ENCODE data around the gene DSP. TPM values are rescaled to one million over a fixed set of nuclear protein-coding genes. Genes with fewer than 3 reads are reported as not detected.

DSP gene
- total and polyA plus RNA-seq, 2 of the 13 experiments (the other 11 are each of a cell fraction or from before 2014, with no cell fraction given), result 89.8 to 117 TPM

DNA sequence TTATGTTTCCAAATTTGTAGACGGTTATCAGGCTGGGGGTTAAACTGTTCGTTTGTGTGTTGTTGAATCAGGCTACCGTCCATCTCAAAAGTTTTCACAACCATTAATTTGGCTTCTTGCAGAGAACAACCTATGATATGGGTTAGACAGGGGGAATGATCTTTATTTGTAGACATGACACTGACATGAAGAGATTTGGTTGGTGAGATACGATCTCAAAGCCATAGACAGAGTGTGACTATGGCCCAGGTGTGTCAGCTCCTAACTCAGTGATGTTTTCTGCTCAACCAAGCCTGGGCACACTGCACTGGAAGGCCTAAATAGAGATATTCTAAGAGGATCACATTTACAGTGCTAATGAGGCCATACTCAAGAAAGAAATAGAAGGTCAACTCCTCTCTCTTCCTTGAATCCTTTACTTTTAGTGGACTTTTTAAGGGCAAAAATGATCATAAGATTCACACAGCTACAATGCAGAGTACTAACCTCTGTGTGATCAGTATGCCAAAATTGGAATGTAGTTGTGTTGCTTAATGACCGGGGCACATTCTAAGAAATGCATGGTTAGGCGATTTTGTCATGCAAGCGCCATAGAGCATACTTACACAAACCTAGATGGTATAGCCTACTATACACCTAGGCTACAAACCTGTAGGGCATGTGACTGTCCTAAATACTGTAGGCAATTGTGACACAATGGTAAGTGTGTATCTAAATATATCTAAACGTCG is 30.9 kb downstream of the DSP start:
- Histone ChIP-seq H2AFZ (ENCODE audit: low read length) (no peak overlapping the region), H3K9me3 (ENCODE audit: low read length) (no peaks in the 10 kb centered on the region), H3K27ac (ENCODE audit: extremely low read length, insufficient read depth, low read length) (no peak overlapping the region), H3K4me2 (ENCODE audit: low read depth, low read length) (no peak overlapping the region), H3K4me1 (ENCODE audit: insufficient read depth, low read length) (no peaks in the 10 kb centered on the region), H3K27me3 (ENCODE audit: control insufficient read depth in 1 of 2, insufficient read depth in 2 of 2, low read length in 2 of 2) (no peaks in the 10 kb centered on the region), H3K36me3 (replicated peaks in 1 of 2; ENCODE audit: control insufficient read depth in 1 of 2, insufficient read depth in 2 of 2, low read length in 2 of 2) (peaks cover 58 to 97% of the 10 kb centered on the region in 2 experiments), H3K4me3 (replicated peaks in 1 of 3; ENCODE audit: insufficient read depth in 1 of 3, low read depth in 2 of 3, low read length in 3 of 3) (no peak overlapping the region), H3K9ac (ENCODE audit: insufficient read depth, low read depth, low read length) (no peak overlapping the region), H4K20me1 (ENCODE audit: insufficient read depth, low read length) (peaks cover 4% of the 10 kb centered on the region; the same call in 1 of the 2 replicates), H3K79me2 (ENCODE audit: insufficient read depth, low read length) (no peaks in the 10 kb centered on the region)
- in situ Hi-C loops (cut with HindIII; ENCODE audit: extremely low pct_ligation_motif_present, low pct_unique_long_range_greater_than_20kb) (no loop called here), intact Hi-C loops (cut with micrococcal nuclease; ENCODE audit: unreplicated experiment) (no loop called here)
- no TSS peak for BruUV-seq (replicated peaks)
- DNase-seq (ENCODE audit: low spot score) (no peak), ATAC-seq (no peak), FAIRE-seq (no peak)
- TF ChIP-seq, protein P1, sequence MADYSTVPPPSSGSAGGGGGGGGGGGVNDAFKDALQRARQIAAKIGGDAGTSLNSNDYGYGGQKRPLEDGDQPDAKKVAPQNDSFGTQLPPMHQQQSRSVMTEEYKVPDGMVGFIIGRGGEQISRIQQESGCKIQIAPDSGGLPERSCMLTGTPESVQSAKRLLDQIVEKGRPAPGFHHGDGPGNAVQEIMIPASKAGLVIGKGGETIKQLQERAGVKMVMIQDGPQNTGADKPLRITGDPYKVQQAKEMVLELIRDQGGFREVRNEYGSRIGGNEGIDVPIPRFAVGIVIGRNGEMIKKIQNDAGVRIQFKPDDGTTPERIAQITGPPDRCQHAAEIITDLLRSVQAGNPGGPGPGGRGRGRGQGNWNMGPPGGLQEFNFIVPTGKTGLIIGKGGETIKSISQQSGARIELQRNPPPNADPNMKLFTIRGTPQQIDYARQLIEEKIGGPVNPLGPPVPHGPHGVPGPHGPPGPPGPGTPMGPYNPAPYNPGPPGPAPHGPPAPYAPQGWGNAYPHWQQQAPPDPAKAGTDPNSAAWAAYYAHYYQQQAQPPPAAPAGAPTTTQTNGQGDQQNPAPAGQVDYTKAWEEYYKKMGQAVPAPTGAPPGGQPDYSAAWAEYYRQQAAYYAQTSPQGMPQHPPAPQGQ (CRISPR knock-in tag; IDR thresholded peaks at IDR 0.05; ENCODE audit: borderline replicate concordance), result 0 out of 2 replicates have a peak, but pooled peaks have one; percentile 52
- TF ChIP-seq ZNF781 (CRISPR knock-in tag; IDR thresholded peaks at IDR 0.05; ENCODE audit: borderline replicate concordance, not compliant biosample characterization) (no peak), POLR2A (IDR thresholded peaks at IDR 0.05; ENCODE audit: insufficient read depth in 1 of 2, low read depth in 2 of 2, low read length in 2 of 2) (0 out of 4 replicates have a peak, but pooled peaks of 1 of the 2 experiments have one; percentile 15), SPEN (CRISPR knock-in tag; IDR thresholded peaks at IDR 0.05; ENCODE audit: low read depth) (no peak)
- CTCF ChIA-PET (ENCODE audit: low intra/inter-chr PET ratio, low total read pairs), result no interaction called here
- POLR2A ChIA-PET, result no interaction called here
- WGBS (ENCODE audit: low lambda C conversion rate), result 98% methylated on average over 9 of the region's 9 CpGs

DNA sequence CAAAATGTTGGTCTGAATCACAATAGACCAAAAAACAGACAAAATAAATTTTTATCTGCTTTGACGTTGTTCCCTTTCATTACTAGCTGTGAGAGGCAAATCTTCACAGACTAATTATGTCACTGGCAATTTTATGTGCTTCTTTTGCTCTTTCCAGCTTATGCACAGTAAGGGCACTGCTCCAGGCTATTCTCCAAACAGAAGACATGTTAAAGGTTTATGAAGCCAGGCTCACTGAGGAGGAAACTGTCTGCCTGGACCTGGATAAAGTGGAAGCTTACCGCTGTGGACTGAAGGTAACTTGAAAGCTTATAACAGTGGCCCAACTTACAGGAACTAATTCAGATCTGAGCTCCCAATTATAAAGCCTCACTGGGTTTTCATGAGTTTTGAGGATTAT is 33.0 kb downstream of the DSP start:
- Histone ChIP-seq H3K4me3 (replicated peaks in 1 of 3; ENCODE audit: insufficient read depth in 1 of 3, low read depth in 2 of 3, low read length in 3 of 3) (no peak overlapping the region), H3K9ac (ENCODE audit: insufficient read depth, low read depth, low read length) (no peak overlapping the region), H4K20me1 (ENCODE audit: insufficient read depth, low read length) (peaks cover 4% of the 10 kb centered on the region; the same call in 1 of the 2 replicates), H3K27ac (ENCODE audit: extremely low read length, insufficient read depth, low read length) (no peak overlapping the region), H3K9me3 (ENCODE audit: low read length) (no peaks in the 10 kb centered on the region), H3K36me3 (replicated peaks in 1 of 2; ENCODE audit: control insufficient read depth in 1 of 2, insufficient read depth in 2 of 2, low read length in 2 of 2) (peaks cover 58 to 96% of the 10 kb centered on the region in 2 experiments), H3K4me1 (ENCODE audit: insufficient read depth, low read length) (peaks cover 10% of the 10 kb centered on the region), H2AFZ (ENCODE audit: low read length) (no peak overlapping the region), H3K4me2 (ENCODE audit: low read depth, low read length) (no peak overlapping the region), H3K79me2 (ENCODE audit: insufficient read depth, low read length) (no peaks in the 10 kb centered on the region), H3K27me3 (ENCODE audit: control insufficient read depth in 1 of 2, insufficient read depth in 2 of 2, low read length in 2 of 2) (no peaks in the 10 kb centered on the region)
- ATAC-seq, result no peak
- no peak for DNase-seq (ENCODE audit: low spot score)
- WGBS (ENCODE audit: low lambda C conversion rate), result 98% methylated on average over 2 of the region's 2 CpGs
- BruUV-seq (replicated peaks), result no TSS peak
- intact Hi-C loops (cut with micrococcal nuclease; ENCODE audit: unreplicated experiment), result no loop called here
- FAIRE-seq, result no peak
- TF ChIP-seq, protein P2, sequence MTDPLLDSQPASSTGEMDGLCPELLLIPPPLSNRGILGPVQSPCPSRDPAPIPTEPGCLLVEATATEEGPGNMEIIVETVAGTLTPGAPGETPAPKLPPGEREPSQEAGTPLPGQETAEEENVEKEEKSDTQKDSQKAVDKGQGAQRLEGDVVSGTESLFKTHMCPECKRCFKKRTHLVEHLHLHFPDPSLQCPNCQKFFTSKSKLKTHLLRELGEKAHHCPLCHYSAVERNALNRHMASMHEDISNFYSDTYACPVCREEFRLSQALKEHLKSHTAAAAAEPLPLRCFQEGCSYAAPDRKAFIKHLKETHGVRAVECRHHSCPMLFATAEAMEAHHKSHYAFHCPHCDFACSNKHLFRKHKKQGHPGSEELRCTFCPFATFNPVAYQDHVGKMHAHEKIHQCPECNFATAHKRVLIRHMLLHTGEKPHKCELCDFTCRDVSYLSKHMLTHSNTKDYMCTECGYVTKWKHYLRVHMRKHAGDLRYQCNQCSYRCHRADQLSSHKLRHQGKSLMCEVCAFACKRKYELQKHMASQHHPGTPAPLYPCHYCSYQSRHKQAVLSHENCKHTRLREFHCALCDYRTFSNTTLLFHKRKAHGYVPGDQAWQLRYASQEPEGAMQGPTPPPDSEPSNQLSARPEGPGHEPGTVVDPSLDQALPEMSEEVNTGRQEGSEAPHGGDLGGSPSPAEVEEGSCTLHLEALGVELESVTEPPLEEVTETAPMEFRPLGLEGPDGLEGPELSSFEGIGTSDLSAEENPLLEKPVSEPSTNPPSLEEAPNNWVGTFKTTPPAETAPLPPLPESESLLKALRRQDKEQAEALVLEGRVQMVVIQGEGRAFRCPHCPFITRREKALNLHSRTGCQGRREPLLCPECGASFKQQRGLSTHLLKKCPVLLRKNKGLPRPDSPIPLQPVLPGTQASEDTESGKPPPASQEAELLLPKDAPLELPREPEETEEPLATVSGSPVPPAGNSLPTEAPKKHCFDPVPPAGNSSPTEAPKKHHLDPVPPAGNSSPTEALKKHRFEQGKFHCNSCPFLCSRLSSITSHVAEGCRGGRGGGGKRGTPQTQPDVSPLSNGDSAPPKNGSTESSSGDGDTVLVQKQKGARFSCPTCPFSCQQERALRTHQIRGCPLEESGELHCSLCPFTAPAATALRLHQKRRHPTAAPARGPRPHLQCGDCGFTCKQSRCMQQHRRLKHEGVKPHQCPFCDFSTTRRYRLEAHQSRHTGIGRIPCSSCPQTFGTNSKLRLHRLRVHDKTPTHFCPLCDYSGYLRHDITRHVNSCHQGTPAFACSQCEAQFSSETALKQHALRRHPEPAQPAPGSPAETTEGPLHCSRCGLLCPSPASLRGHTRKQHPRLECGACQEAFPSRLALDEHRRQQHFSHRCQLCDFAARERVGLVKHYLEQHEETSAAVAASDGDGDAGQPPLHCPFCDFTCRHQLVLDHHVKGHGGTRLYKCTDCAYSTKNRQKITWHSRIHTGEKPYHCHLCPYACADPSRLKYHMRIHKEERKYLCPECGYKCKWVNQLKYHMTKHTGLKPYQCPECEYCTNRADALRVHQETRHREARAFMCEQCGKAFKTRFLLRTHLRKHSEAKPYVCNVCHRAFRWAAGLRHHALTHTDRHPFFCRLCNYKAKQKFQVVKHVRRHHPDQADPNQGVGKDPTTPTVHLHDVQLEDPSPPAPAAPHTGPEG (CRISPR knock-in tag; IDR thresholded peaks at IDR 0.05), result no peak
- TF ChIP-seq RBM22 (optimal IDR thresholded peaks at IDR 0.05; ENCODE audit: low read length), result peak; percentile 66
- POLR2A ChIA-PET, result no interaction called here
- CTCF ChIA-PET (ENCODE audit: low intra/inter-chr PET ratio, low total read pairs), result no interaction called here
- in situ Hi-C loops (cut with HindIII; ENCODE audit: extremely low pct_ligation_motif_present, low pct_unique_long_range_greater_than_20kb), result no loop called here
